ENCODE measurements around the gene APP.
A peak's percentile ranks its signal among the peaks of the same experiment; 100 is the strongest.

Gene APP

GRCh38 chr21:26170471-26171257 is at the start of gene APP:
APP (minus strand) TSS chr21:26170770; CDS start chr21:26170620, 150 bp downstream.
- DNase-seq, result peak; percentile 73

GRCh38 chr21:26212220-26212619 is 41.6 kb upstream of the APP start:
- no peak for DNase-seq

- no peak for DNase-seq
These were observed 40.0 kb upstream of the APP start for GRCh38 chr21:26210614-26211013.

- DNase-seq, result no peak
These were observed 36.5 kb upstream of the APP start for GRCh38 chr21:26207021-26207420.

GRCh38 chr21:26199456-26199855 is 28.9 kb upstream of the APP start:
- DNase-seq, result no peak

- DNase-seq, result no peak
These were observed 25.1 kb upstream of the APP start for GRCh38 chr21:26195708-26196107.

- DNase-seq, result no peak
These were observed 24.3 kb upstream of the APP start for GRCh38 chr21:26194811-26195251.

GRCh38 chr21:26194326-26194725 is 23.8 kb upstream of the APP start:
- no peak for DNase-seq

- no peak for DNase-seq
These were observed 21.0 kb upstream of the APP start for GRCh38 chr21:26191609-26192008.

GRCh38 chr21:26188422-26188821 is 17.9 kb upstream of the APP start:
- DNase-seq, result no peak

GRCh38 chr21:26185446-26185845 is 14.9 kb upstream of the APP start:
- DNase-seq, result no peak

- DNase-seq, result no peak
These were observed 14.5 kb upstream of the APP start for GRCh38 chr21:26185021-26185420.

GRCh38 chr21:26179501-26179900 is 8.9 kb upstream of the APP start:
- no peak for DNase-seq

GRCh38 chr21:26177746-26178426 is 7.3 kb upstream of the APP start:
- DNase-seq, result no peak

GRCh38 chr21:26177187-26177586 is 6.6 kb upstream of the APP start:
- no peak for DNase-seq

GRCh38 chr21:26171258-26172100 is 909 bp upstream of the APP start:
- DNase-seq, result no peak

GRCh38 chr21:26169611-26170470 is 729 bp downstream of the APP start:
- peak; percentile 35 for DNase-seq

- peak; percentile 35 for DNase-seq
These were observed 1.4 kb downstream of the APP start for GRCh38 chr21:26169061-26169610.

GRCh38 chr21:26168371-26168770 is 2.2 kb downstream of the APP start:
- no peak for DNase-seq

- DNase-seq, result no peak
These were observed 3.0 kb downstream of the APP start for GRCh38 chr21:26167593-26167992.

GRCh38 chr21:26165331-26165730 is 5.2 kb downstream of the APP start:
- no peak for DNase-seq

- no peak for DNase-seq
These were observed 6.3 kb downstream of the APP start for GRCh38 chr21:26164311-26164710.
